Vagina (tissue), 2 donors: ENCODE results near the gene PIP5K1C. TPM values are rescaled to one million over a fixed set of nuclear protein-coding genes. Genes with fewer than 3 reads are reported as not detected.

Experiments
- DNase-seq, 2 donors: peaks; one replicate each; pipeline ENCODE4 v3.0.0-alpha.2; 2017; ENCODE audit errors: extremely low spot score in 2 of 2
- H3K27ac ChIP-seq: fragments of 200-600 bp; sonication (generic); one replicate; pipeline ENCODE4 v1.5.1; 2019
- H3K27me3 ChIP-seq: fragments of 200-600 bp; sonication (generic); one replicate; pipeline ENCODE4 v1.5.1; 2019
- H3K36me3 ChIP-seq, 2 donors: fragments of 200-600 bp; sonication (generic); one replicate each; pipeline ENCODE4 v1.5.1; 2017 to 2019
- H3K4me1 ChIP-seq: fragments of 200-600 bp; sonication (generic); one replicate; pipeline ENCODE4 v1.5.1; 2019
- H3K4me3 ChIP-seq, 2 donors: fragments of 200-600 bp; sonication (generic); 1 replicate in 1 of 2; 2 replicates in 1 of 2; pipeline ENCODE4 v1.5.1; 2016 to 2019
- H3K9me3 ChIP-seq: fragments of 200-600 bp; sonication (generic); one replicate; pipeline ENCODE4 v1.5.1; 2019
- CTCF ChIP-seq, 3 experiments: fragments of 450-650 bp in 2 of 3; fragments of 200-600 bp in 1 of 3; sonication (generic) in 1 of 3; IDR thresholded peaks; one replicate each; pipeline ENCODE4 v1.5.1; 2017 to 2019; ENCODE audit warnings: antibody characterized with exemption in 3 of 3, mild to moderate bottlenecking in 2 of 3, moderate library complexity in 2 of 3
- POLR2A ChIP-seq, 2 donors: fragments of 450-650 bp; IDR thresholded peaks; one replicate each; pipeline ENCODE4 v1.6.1; 2017; ENCODE audit warnings: antibody characterized with exemption in 2 of 2, mild to moderate bottlenecking in 2 of 2, moderate library complexity in 2 of 2
- POLR2AphosphoS5 ChIP-seq, 2 donors: sonication (generic); formaldehyde crosslinking; IDR thresholded peaks; one replicate each; pipeline ENCODE4 v1.9.0; 2017; ENCODE audit warnings: antibody characterized with exemption in 2 of 2, mild to moderate bottlenecking in 2 of 2, low read depth in 1 of 2; ENCODE audit not compliant: insufficient read depth in 1 of 2
- intact Hi-C: fragments of 100-400 bp; cut with DNase I; formaldehyde crosslinking; loops from one replicate; pipeline ENCODE4 v1.15.1; 2023
- total RNA-seq: library from RNA; depleted of rRNA; stranded (reverse); fragments of >200 nt; gene quantifications from one replicate; pipeline ENCODE4 v1.2.3, GENCODE V29; 2016

The PIP5K1C gene
- total RNA-seq, 1 donor from 2014 or later, result 24.1 TPM

- intact Hi-C loops, result no loop called here
- Histone ChIP-seq H3K27ac (no peak overlapping the region), H3K9me3 (no peaks in the 10 kb centered on the region), H3K4me1 (no peaks in the 10 kb centered on the region), H3K27me3 (no peaks in the 10 kb centered on the region), H3K4me3 (no peak overlapping the region), H3K36me3 (peaks cover 0 to 53% of the 10 kb centered on the region in 2 donors)
- TF ChIP-seq POLR2A (IDR thresholded peaks at IDR 0.05) (no peak), POLR2AphosphoS5 (IDR thresholded peaks at IDR 0.05; ENCODE audit: insufficient read depth in 1 of 2, low read depth in 1 of 2) (no peak), CTCF (IDR thresholded peaks at IDR 0.05) (no peak)
- DNase-seq, result no peak
Measured at GRCh38 chr19:3642296-3642695, 58.0 kb downstream of the PIP5K1C start.

- no peak overlapping the region for H3K27ac ChIP-seq
- H3K36me3 ChIP-seq, result peaks cover 0 to 59% of the 10 kb centered on the region in 2 donors
- DNase-seq, result no peak
- H3K4me1 ChIP-seq, result no peaks in the 10 kb centered on the region
- H3K9me3 ChIP-seq, result no peaks in the 10 kb centered on the region
- no peaks in the 10 kb centered on the region for H3K27me3 ChIP-seq
- intact Hi-C loops, result no loop called here
- TF ChIP-seq CTCF (IDR thresholded peaks at IDR 0.05) (no peak), POLR2A (IDR thresholded peaks at IDR 0.05) (no peak), POLR2AphosphoS5 (IDR thresholded peaks at IDR 0.05; ENCODE audit: insufficient read depth in 1 of 2, low read depth in 1 of 2) (no peak)
- H3K4me3 ChIP-seq, result no peak overlapping the region
Measured at GRCh38 chr19:3641515-3642269, 58.6 kb downstream of the PIP5K1C start.

- Histone ChIP-seq H3K27me3 (no peaks in the 10 kb centered on the region), H3K9me3 (no peaks in the 10 kb centered on the region), H3K27ac (no peak overlapping the region), H3K4me1 (no peaks in the 10 kb centered on the region), H3K36me3 (peaks cover 0 to 53% of the 10 kb centered on the region in 2 donors), H3K4me3 (no peak overlapping the region)
- TF ChIP-seq POLR2A (IDR thresholded peaks at IDR 0.05), result no peak
- no peak for TF ChIP-seq CTCF (IDR thresholded peaks at IDR 0.05)
- no peak for TF ChIP-seq POLR2AphosphoS5 (IDR thresholded peaks at IDR 0.05; ENCODE audit: insufficient read depth in 1 of 2, low read depth in 1 of 2)
- intact Hi-C loops, result no loop called here
- no peak for DNase-seq
Measured at GRCh38 chr19:3639479-3639878, 60.8 kb downstream of the PIP5K1C start.

GRCh38 chr19:3638208-3639193, 61.8 kb downstream of the PIP5K1C start:
- H3K4me1 ChIP-seq, result no peaks in the 10 kb centered on the region
- H3K4me3 ChIP-seq, result no peak overlapping the region
- H3K9me3 ChIP-seq, result no peaks in the 10 kb centered on the region
- no peak overlapping the region for H3K27ac ChIP-seq
- DNase-seq, result no peak
- TF ChIP-seq POLR2AphosphoS5 (IDR thresholded peaks at IDR 0.05; ENCODE audit: insufficient read depth in 1 of 2, low read depth in 1 of 2) (no peak), CTCF (IDR thresholded peaks at IDR 0.05) (no peak), POLR2A (IDR thresholded peaks at IDR 0.05) (no peak)
- no peaks in the 10 kb centered on the region for H3K27me3 ChIP-seq
- H3K36me3 ChIP-seq, result peaks cover 0 to 53% of the 10 kb centered on the region in 2 donors
- intact Hi-C loops, result no loop called here
